HG02973 (cell line): Measurements from ENCODE around the gene EPS8L3.
"Not testable (repeated sequence)": the region's sequence is repeated elsewhere in the genome, so short reads cannot be mapped to it uniquely, and the experiment has no call there.

ENCODE experiments used
- ATAC-seq: cut with Tn5 transposase; IDR thresholded peaks from one replicate; pipeline ENCODE4 v1.9.1; 2021; ENCODE audit warnings: moderate library complexity; ENCODE audit not compliant: unreplicated experiment

The EPS8L3 gene

GRCh38 chr1:109780982-109781381 lies 17.3 kb upstream of the EPS8L3 start:
- no peak for ATAC-seq

DNA sequence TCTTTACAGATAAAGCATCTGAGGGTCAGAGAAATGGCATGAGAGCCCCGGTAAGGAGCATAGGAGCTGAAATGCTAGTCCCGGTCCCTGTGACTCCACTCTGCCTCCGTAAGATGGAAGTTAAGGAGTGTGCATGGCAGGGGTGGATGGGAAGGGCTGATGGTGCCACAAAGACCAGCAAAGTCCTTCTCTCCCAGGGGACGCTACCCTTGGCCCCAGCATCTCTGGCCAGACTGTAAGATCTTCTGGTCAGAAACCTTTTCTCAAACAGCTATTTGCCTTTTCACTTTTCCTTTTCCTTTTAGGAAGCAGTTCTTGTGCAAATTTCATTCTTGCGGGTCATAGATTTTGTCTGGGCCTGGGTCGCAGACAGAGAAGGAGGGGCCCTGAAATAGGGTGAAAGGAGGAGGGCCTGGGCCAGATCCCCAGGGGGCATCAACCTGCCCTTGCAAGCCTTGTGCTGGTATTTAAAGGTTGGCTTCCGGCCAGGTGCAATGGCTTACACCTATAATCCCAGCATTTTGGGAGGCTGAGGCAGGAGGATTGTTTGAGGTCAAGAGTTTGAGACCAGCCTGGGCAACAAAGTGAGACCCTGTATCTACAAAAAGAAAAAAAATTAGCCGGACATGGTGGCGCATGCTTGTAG lies 14.4 kb upstream of the EPS8L3 start:
- ATAC-seq: no peak

DNA sequence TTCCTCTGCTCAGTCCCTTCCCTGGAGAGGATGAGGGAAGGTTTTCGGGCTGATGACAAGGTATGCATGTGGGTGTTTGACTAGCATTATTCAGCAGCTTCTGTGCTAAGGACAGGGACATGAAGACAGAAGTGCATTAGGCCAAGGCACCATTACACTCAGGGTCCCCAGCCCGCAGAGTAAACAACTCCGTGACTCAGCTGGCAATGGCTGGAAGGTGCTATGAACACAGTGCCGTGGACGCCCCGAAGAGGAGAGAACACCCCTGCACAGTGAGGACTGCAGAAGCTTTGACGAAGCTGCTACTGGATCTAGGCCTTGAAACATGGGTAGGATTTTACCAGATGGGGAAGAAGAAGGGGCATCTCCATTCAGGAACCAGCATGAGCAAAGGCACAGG lies 13.7 kb upstream of the EPS8L3 start:
- no peak for ATAC-seq

- peak; percentile 52 for ATAC-seq
Measured at GRCh38 chr1:109776911-109777310, 13.2 kb upstream of the EPS8L3 start.

DNA sequence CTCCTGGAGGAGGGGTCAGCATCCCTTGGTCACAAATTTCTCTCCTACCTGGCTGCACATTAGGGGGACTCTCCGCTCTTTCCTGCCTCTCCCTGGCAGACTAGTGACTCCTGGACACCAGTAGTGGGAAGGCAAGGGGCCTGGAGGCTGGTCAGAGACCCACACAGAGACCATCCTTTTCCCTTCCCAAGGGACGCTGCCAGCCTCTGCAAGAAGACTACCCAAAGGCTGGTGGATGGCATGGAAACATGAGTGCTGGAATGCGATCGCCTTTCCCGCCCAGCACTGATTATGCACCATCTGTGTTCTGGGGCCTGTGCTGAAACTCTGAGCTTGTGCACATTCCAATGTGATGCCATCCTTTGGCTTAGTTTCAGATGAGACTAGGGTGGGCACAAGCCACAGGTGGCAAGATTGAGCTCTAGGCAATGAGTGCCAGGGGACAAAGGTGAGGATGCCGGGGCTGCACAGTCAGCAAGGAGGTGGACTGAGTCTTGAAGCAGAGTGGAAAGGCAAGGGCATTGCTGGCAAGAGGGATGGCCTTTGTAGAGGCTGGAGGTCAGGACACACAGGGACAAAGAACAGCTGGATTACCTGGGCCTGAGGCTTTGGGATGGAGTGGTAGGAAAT lies 12.6 kb upstream of the EPS8L3 start:
- no peak for ATAC-seq

DNA sequence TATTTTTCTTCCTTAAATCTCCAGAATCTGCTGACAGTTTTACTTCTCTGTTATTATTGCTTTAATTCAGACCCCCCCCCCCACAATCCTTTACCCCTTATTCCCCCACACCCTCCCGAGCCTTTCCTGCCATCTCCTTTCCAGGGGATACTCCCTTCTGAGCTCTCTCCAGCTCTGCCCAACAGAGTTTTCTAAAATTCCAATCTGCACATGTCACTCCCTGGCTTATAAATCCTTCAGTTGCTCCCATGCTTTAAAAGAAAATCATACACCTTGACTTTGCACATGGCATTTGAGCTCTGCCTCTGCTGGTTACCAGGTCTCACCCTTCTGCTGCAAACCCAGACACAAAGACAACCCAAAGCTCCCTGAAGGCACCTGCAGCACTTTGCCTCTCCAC lies 11.7 kb upstream of the EPS8L3 start:
- no peak for ATAC-seq

- ATAC-seq: no peak
Measured at GRCh38 chr1:109773900-109774485, 10.3 kb upstream of the EPS8L3 start.

GRCh38 chr1:109773203-109773899 lies 9.6 kb upstream of the EPS8L3 start:
- ATAC-seq: no peak

GRCh38 chr1:109772658-109773202 lies 9.0 kb upstream of the EPS8L3 start:
- ATAC-seq: no peak

GRCh38 chr1:109771712-109772657 lies 8.3 kb upstream of the EPS8L3 start:
- ATAC-seq: no peak

DNA sequence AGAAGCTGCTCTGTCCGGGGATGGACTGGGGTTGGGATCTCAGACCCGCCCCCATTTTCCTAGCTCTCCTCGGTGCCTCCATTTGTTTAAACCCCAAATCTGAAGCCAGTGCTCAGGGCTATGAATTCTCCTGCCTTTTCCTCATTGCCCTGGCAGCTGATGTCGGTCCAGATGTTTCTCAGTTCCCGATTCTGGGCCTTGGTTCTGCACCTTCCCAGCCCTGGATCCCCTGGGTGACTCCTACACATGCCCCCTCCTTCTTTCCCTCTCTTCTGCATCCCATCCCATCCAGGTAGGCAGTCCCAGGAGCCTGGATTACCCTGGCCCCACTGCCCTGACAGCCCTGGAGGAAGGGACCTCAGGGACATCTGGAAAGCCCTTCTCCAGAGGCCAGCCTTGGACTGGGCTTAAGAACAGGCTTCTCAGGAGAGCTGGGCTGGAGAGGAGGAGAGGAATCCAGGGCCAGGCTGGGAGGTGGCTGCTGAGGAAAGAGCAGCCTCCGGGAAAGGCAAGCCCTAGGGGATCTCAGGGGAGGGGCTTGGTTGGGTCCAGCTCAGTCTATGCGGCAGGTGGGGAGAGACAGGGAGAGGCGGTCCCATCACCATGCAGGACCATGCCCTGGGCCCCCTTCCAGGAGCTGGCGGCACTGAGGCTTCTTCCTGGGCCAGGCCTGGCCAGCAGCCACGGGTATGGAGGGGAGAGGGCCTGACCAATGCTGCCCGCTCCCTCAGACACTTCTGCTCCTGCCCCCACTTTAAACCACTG lies 6.8 kb upstream of the EPS8L3 start:
- ATAC-seq: no peak

DNA sequence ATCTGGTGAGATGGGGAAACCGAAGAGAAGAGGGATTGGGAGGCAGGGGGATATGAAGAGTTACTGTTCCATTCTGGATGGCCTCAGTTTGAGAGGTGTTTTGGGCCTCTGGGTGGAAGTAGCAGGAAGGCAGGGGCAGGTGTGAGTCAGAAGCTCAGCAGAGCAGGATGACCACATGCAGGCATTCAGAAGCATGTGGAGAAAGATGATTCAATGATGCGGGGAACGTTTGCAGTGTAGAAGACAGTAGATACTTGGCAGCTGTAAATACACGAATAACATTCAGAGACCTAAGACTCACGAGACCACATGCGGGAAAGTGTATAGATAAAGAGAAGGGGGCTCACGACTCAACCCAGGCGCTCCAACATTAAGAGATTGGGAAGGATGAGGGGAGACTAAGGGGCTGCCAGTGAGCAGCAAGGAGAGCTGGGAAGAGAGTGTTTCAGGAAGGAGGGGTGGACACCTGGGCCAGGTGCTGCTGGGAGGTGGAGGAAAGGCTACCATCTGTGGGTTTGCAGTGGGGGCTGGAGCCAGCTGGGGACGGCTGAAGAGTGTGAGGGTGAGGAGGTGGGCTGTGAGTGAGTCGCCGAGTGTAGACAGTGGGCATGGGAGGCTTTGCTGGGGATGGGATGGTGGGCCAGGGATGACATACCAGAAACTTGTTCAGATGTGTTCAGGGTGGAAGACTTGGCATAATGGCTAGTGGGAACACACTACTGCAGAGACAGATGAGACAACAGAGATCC lies 5.8 kb upstream of the EPS8L3 start:
- ATAC-seq: no peak

GRCh38 chr1:109768820-109769219 lies 5.1 kb upstream of the EPS8L3 start:
- ATAC-seq: no peak

- ATAC-seq: no peak
Measured at GRCh38 chr1:109768335-109768650, 4.6 kb upstream of the EPS8L3 start.

- ATAC-seq: no peak
Measured at GRCh38 chr1:109767637-109768334, 4.1 kb upstream of the EPS8L3 start.

DNA sequence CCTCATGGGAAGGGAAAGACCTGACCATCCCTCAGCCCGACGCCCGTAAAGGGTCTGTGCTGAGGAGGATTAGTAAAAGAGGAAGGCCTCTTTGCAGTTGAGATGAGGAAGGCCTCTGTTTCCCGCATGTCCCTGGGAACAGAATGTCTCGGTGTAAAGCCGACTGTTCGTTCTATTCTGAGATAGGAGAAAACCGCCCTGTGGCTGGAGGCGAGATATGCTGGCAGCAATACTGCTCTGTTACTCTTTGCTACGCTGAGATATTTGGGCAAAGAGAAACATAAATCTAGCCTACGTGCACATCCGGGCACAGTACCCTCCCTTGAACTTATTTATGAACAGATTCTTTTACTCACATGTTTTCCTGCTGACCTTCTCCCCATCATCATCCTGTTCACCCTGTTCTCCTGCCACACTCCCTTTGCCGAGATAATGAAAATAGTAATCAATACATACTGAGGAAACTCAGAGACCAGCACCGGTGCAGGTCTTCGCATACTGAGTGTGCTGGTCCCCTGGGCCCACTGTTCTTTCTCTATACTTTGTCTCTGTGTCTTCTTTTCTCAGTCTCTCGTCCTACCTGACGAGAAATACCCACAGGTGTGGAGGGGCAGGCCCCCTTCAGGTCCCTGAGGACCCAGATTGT lies 3.4 kb upstream of the EPS8L3 start:
- ATAC-seq: not testable (repeated sequence)

GRCh38 chr1:109765896-109766615 lies 2.3 kb upstream of the EPS8L3 start:
- no peak for ATAC-seq

GRCh38 chr1:109765483-109765815 lies 1.7 kb upstream of the EPS8L3 start:
- ATAC-seq: no peak
